HG02840 (cell line): ENCODE data around the gene SPAG5.
"Not testable (repeated sequence)": the region's sequence is repeated elsewhere in the genome, so short reads cannot be mapped to it uniquely, and the experiment has no call there.

Source experiments
- ATAC-seq: cut with Tn5 transposase; IDR thresholded peaks from one replicate; pipeline ENCODE4 v1.9.1; 2021; ENCODE audit warnings: mild to moderate bottlenecking, moderate library complexity, moderate number of reproducible peaks; ENCODE audit not compliant: unreplicated experiment, low FRiP score

Gene SPAG5

DNA sequence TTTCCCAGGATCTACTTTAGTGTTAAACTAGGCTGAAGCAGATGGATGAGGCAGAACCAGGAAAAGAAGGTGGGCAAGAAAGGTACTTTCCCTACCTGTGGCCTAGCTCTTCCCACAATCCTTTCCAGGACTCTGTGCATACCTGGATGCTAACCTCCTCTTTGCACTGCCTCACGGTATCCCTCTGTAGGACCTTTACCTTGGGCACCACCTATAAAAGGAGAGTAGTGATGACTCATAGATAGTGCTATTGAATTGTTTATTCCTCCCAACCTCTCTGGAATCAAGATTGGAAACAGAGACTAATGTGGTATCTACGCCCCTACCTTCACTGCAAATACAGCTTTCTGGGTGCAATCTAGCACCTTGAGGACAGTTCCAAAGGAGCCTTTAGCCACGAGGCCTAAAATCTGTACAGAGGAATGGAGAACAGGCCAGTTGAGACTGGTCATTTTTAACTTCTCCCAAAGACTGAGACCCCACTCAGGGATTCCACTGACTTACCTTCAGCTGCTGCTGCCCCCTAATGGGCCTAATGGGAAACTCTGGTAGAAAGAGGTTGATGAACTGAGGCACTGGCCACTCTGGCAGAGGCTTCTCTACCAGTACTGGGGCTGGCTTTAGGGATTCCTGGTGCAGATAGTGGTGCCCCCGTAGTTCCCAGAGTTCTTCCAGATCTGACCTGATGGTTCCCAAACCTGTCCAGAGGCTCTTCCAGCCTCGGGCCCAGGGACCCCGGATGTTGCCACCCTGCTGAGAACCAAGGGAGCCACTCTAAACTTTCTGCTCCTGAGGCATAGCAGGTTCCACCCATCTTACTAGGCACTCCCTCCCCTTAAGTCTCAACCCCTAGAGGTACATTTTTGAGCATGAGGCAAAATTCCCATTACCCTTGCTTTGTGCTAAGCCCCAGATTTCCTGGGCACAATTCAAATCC lies 14.4 kb upstream of the SPAG5 start:
- ATAC-seq, result no peak

- no peak for ATAC-seq
Measured at GRCh38 chr17:28612531-28612930, 13.7 kb upstream of the SPAG5 start.

GRCh38 chr17:28610376-28610775 lies 11.6 kb upstream of the SPAG5 start:
- ATAC-seq, result no peak

DNA sequence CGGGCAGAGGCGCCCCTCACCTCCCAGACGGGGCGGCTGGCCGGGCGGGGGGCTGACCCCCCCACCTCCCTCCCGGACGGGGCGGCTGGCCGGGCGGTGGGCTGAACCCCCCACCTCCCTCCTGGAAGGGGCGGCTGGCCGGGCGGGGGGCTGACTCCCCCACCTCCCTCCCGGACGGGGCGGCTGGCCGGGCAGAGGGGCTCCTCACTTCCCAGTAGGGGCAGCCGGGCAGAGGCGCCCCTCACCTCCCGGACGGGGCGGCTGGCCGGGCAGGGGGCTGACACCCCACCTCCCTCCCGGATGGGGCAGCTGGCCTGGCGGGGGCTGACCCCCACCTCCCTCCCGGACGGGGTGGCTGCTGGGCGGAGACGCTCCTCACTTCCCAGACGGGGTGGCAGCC lies 5.2 kb upstream of the SPAG5 start:
- not testable (repeated sequence) for ATAC-seq

GRCh38 chr17:28599311-28600184 lies 723 bp upstream of the SPAG5 start:
- peak; percentile 39 for ATAC-seq

DNA sequence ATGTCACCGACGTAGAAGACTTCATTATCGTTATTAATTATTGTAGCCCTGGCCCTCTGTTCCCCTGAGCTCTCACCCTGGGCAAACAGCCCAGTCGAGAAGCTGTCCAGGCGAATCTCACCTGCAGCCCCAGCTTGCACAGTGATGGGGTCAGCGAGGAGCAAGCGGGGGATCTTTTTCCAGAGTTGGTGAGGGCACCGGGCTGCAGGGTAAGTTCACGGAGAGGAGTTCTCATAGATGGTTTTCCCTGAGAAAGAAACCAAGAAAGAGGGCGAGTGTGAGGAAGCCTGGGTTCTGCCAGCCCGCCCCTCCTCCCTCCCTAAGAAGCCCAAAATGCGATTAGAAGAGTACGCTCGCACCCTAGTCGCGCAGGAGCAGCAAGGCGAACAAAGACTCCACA lies 436 bp downstream of the SPAG5 start:
- ATAC-seq, result no peak

GRCh38 chr17:28597606-28598383 lies 1.0 kb downstream of the SPAG5 start:
- no peak for ATAC-seq

DNA sequence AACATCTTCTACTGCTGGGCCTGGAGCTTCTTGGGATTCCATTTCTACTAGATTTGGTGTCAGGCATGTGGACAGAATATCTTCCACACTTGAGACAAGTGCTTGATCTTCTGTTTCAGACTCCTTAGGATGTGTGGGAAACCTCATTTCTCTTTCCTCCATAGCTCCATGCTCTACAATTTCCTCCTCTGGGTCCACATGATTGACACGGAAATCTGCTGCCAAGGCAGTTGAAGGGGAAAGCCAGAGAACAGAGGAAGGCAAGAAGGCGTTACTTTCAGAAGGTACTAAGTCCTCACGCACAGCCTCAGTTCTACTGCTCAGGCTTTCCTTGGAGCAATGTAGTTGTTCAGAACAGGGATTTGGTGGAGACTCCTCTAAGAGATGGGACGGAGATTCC lies 6.6 kb downstream of the SPAG5 start:
- no peak for ATAC-seq

- no peak for ATAC-seq
Measured at GRCh38 chr17:28585851-28586250, 13.0 kb downstream of the SPAG5 start.

GRCh38 chr17:28584434-28584833 lies 14.4 kb downstream of the SPAG5 start:
- no peak for ATAC-seq

- ATAC-seq, result no peak
Measured at GRCh38 chr17:28582513-28582912, 16.3 kb downstream of the SPAG5 start.

DNA sequence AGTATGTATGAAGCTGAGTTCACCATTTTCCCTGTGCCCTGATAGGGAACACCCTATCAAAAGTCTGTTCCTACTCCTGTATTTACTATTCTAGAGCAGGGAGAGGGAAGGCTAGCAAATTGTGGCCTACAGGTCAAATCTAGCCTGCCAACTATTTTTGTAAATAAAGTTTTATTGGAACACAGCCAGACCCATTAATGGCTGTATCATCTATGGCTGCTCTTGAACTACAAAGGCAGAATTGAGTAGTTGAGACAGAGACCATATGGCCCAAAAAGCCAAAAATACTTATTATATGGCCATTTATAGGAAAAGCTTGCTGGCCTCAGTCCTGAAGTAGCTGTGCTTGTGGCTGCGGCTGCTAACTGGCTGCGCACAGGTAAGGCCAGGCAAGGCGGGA lies 17.9 kb downstream of the SPAG5 start:
- ATAC-seq, result no peak

- ATAC-seq, result no peak
Measured at GRCh38 chr17:28579526-28579925, 19.3 kb downstream of the SPAG5 start.

- no peak for ATAC-seq
Measured at GRCh38 chr17:28578246-28579195, 20.3 kb downstream of the SPAG5 start.

DNA sequence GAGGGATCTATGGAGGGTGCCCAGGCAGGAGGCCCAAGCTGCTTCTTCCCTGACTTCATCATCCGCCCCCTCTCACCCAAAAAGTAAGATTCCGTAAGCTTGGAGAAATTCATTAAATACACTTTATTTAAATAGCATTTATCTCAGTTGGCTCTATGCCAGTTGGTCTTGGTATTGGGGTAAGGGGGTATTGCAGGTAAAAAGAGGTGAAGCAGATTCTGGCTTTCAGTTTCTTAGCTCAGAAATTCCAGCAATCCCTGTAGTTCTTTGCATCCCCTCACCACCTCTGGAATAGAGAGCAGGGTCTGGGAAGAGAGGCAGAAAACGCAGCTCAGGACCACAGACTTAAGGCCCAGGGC lies 21.4 kb downstream of the SPAG5 start:
- no peak for ATAC-seq

GRCh38 chr17:28576758-28577465 lies 21.9 kb downstream of the SPAG5 start, which contains the start of gene ALDOC:
ALDOC (minus strand) TSS chr17:28576895; CDS start chr17:28575532, 1,363 bp downstream.
- ATAC-seq, result peak; percentile 81

GRCh38 chr17:28576016-28576415 lies 22.8 kb downstream of the SPAG5 start:
- not testable (repeated sequence) for ATAC-seq

- no peak for ATAC-seq
Measured at GRCh38 chr17:28575126-28575795, 23.6 kb downstream of the SPAG5 start.
